Nephron (organoid): ENCODE data around the gene KISS1R.

Source experiments
- H3K27ac Mint-ChIP-seq, 3 experiments: 2 replicates each; pipeline ENCODE4 v1.8.0; 2020; ENCODE audit warnings: mixed read lengths in 3 of 3, mild to moderate bottlenecking in 2 of 3, moderate library complexity in 1 of 3
- H3K27me3 Mint-ChIP-seq: 2 replicates; pipeline ENCODE4 v1.8.0; 2021; ENCODE audit warnings: low read depth, mild to moderate bottlenecking, moderate library complexity, mixed read lengths
- H3K36me3 Mint-ChIP-seq: 2 replicates; pipeline ENCODE4 v1.8.0; 2020; ENCODE audit warnings: low read depth, mixed read lengths
- H3K4me1 Mint-ChIP-seq: 2 replicates; pipeline ENCODE4 v1.8.0; 2020; ENCODE audit warnings: mixed read lengths
- H3K4me3 Mint-ChIP-seq, 3 experiments: 2 replicates each; pipeline ENCODE4 v1.8.0; 2020; ENCODE audit warnings: mild to moderate bottlenecking in 3 of 3, mixed read lengths in 3 of 3, moderate library complexity in 2 of 3
- H3K9me3 Mint-ChIP-seq: 2 replicates; pipeline ENCODE4 v1.8.0; 2020; ENCODE audit warnings: mixed read lengths
- CTCF ChIP-seq, 3 experiments: fragments of 200-600 bp; sonication (generic); IDR thresholded peaks; one replicate each; pipeline ENCODE4 v1.5.0; 2021; ENCODE audit warnings: antibody characterized with exemption in 3 of 3; ENCODE audit not compliant: unreplicated experiment in 3 of 3

Gene KISS1R

GRCh38 chr19:898663-899062 lies 18.5 kb upstream of the KISS1R start:
- H3K4me3 Mint-ChIP-seq = no peak overlapping the region
- no peaks in the 10 kb centered on the region for H3K4me1 Mint-ChIP-seq
- no peaks in the 10 kb centered on the region for H3K9me3 Mint-ChIP-seq
- H3K27ac Mint-ChIP-seq = peak overlapping the region in 1 of 3 experiments; percentile 63
- no peak for TF ChIP-seq CTCF (IDR thresholded peaks at IDR 0.05; ENCODE audit: unreplicated experiment in 3 of 3)
- no peaks in the 10 kb centered on the region for H3K27me3 Mint-ChIP-seq
- peaks cover 9% of the 10 kb centered on the region for H3K36me3 Mint-ChIP-seq

- Mint-ChIP-seq H3K27me3 (no peaks in the 10 kb centered on the region), H3K4me3 (no peak overlapping the region), H3K36me3 (peaks cover 9% of the 10 kb centered on the region), H3K4me1 (peaks cover 4% of the 10 kb centered on the region), H3K27ac (no peak overlapping the region), H3K9me3 (no peaks in the 10 kb centered on the region)
- no peak for TF ChIP-seq CTCF (IDR thresholded peaks at IDR 0.05; ENCODE audit: unreplicated experiment in 3 of 3)
Observed at GRCh38 chr19:899336-900042, 17.6 kb upstream of the KISS1R start.

- no peak overlapping the region for H3K4me3 Mint-ChIP-seq
- TF ChIP-seq CTCF (IDR thresholded peaks at IDR 0.05; ENCODE audit: unreplicated experiment in 3 of 3) = no peak
- no peaks in the 10 kb centered on the region for H3K27me3 Mint-ChIP-seq
- H3K27ac Mint-ChIP-seq = no peak overlapping the region
- H3K36me3 Mint-ChIP-seq = peaks cover 9% of the 10 kb centered on the region
- H3K9me3 Mint-ChIP-seq = no peaks in the 10 kb centered on the region
- H3K4me1 Mint-ChIP-seq = peaks cover 4% of the 10 kb centered on the region
Observed at GRCh38 chr19:900043-900301, 17.2 kb upstream of the KISS1R start.

GRCh38 chr19:900302-901111 lies 16.6 kb upstream of the KISS1R start:
- H3K36me3 Mint-ChIP-seq = peaks cover 9% of the 10 kb centered on the region
- no peaks in the 10 kb centered on the region for H3K27me3 Mint-ChIP-seq
- peaks cover 4% of the 10 kb centered on the region for H3K4me1 Mint-ChIP-seq
- no peak overlapping the region for H3K4me3 Mint-ChIP-seq
- H3K27ac Mint-ChIP-seq = no peak overlapping the region
- no peaks in the 10 kb centered on the region for H3K9me3 Mint-ChIP-seq
- TF ChIP-seq CTCF (IDR thresholded peaks at IDR 0.05; ENCODE audit: unreplicated experiment in 3 of 3) = no peak

GRCh38 chr19:901216-902092 lies 15.7 kb upstream of the KISS1R start:
- H3K27me3 Mint-ChIP-seq = no peaks in the 10 kb centered on the region
- TF ChIP-seq CTCF (IDR thresholded peaks at IDR 0.05; ENCODE audit: unreplicated experiment in 3 of 3) = no peak
- peaks cover 9% of the 10 kb centered on the region for H3K36me3 Mint-ChIP-seq
- no peak overlapping the region for H3K27ac Mint-ChIP-seq
- no peaks in the 10 kb centered on the region for H3K9me3 Mint-ChIP-seq
- H3K4me1 Mint-ChIP-seq = peaks cover 4% of the 10 kb centered on the region
- H3K4me3 Mint-ChIP-seq = no peak overlapping the region
